Inflammatory macrophage treated with lipopolysaccharide for 4 hours (primary cell): ENCODE measurements around the gene NPAT.

ENCODE experiments used
- DNase-seq: peaks from one replicate; pipeline ENCODE4 v3.0.0-alpha.2; 2020

Gene NPAT

GRCh38 chr11:108222574-108223347, at the start of gene NPAT, which contains the start of gene ATM:
Gene NPAT (minus strand): TSS chr11:108222638. CDS start chr11:108222536, 102 bp downstream.
Gene ATM (plus strand): TSS chr11:108223067. CDS start chr11:108227625, 4,558 bp downstream.
- peak; percentile 100 for DNase-seq

GRCh38 chr11:108269583-108269982, 47.1 kb upstream of the NPAT start:
- no peak for DNase-seq

GRCh38 chr11:108253176-108253575, 30.7 kb upstream of the NPAT start:
- DNase-seq, result no peak

- DNase-seq, result no peak
Observed at GRCh38 chr11:108246885-108247284, 24.4 kb upstream of the NPAT start.

- DNase-seq, result no peak
Observed at GRCh38 chr11:108246308-108246707, 23.9 kb upstream of the NPAT start.

GRCh38 chr11:108242422-108242821, 20.0 kb upstream of the NPAT start:
- DNase-seq, result no peak

- DNase-seq, result no peak
Observed at GRCh38 chr11:108241330-108242037, 19.0 kb upstream of the NPAT start.

- no peak for DNase-seq
Observed at GRCh38 chr11:108239076-108239475, 16.6 kb upstream of the NPAT start.

- DNase-seq, result no peak
Observed at GRCh38 chr11:108237058-108237481, 14.6 kb upstream of the NPAT start.

- no peak for DNase-seq
Observed at GRCh38 chr11:108235633-108236032, 13.2 kb upstream of the NPAT start.

- no peak for DNase-seq
Observed at GRCh38 chr11:108235192-108235591, 12.8 kb upstream of the NPAT start.

GRCh38 chr11:108233277-108233945, 11.0 kb upstream of the NPAT start:
- no peak for DNase-seq

GRCh38 chr11:108228251-108228650, 5.8 kb upstream of the NPAT start:
- DNase-seq, result no peak

GRCh38 chr11:108226036-108226435, 3.6 kb upstream of the NPAT start:
- DNase-seq, result no peak

GRCh38 chr11:108224911-108225786, 2.7 kb upstream of the NPAT start:
- DNase-seq, result peak; percentile 65

- peak; percentile 19 for DNase-seq
Observed at GRCh38 chr11:108224366-108224765, 1.9 kb upstream of the NPAT start.

GRCh38 chr11:108223348-108224149, 1.1 kb upstream of the NPAT start:
- DNase-seq, result peak; percentile 49

- DNase-seq, result no peak
Observed at GRCh38 chr11:108221911-108222573, 396 bp downstream of the NPAT start.

- peak; percentile 5 for DNase-seq
Observed at GRCh38 chr11:108221371-108221770, 1.1 kb downstream of the NPAT start.

GRCh38 chr11:108220721-108221336, 1.6 kb downstream of the NPAT start:
- peak; percentile 30 for DNase-seq
